Subcutaneous adipose tissue (tissue), 4 donors: ENCODE measurements around the gene PBX3. TPM values are rescaled to one million over a fixed set of nuclear protein-coding genes. Genes with fewer than 3 reads are reported as not detected.

Experiments
- total RNA-seq, 4 donors: library from RNA; depleted of rRNA; stranded (reverse); fragments of >200 nt; gene quantifications; one replicate each; pipeline ENCODE4 v1.1.0, GENCODE V29; 2016
- TF ChIP-seq, protein P1 (sequence below): fragments of 450-650 bp; IDR thresholded peaks from one replicate; pipeline ENCODE4 v1.5.1; 2016; ENCODE audit warnings: low read depth, mild to moderate bottlenecking, control low read depth, antibody characterized with exemption, moderate library complexity

The PBX3 gene
- total RNA-seq, 4 donors from 2014 or later = 29.7 to 44.9 (median 35.4) TPM

DNA sequence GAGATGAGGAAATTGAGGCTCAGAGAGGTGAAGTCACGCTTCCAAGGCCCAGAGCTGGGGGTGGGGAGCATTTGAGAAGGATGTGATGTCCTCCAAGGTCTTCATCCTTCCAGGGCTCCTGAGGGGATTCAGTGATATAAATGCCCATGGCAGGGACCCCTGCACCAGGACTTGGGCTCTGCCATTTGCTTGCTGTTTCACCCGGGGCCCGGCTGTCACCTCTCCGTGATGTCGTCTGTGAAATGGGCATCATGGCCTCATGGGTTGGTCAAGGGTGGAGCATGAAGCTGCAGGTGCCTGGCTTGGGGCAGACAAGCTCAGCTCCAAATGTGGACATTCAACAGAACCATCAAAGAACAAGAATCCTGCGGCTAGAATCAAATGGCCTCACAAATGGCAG lies 253.1 kb downstream of the PBX3 start:
- TF ChIP-seq, protein P1, sequence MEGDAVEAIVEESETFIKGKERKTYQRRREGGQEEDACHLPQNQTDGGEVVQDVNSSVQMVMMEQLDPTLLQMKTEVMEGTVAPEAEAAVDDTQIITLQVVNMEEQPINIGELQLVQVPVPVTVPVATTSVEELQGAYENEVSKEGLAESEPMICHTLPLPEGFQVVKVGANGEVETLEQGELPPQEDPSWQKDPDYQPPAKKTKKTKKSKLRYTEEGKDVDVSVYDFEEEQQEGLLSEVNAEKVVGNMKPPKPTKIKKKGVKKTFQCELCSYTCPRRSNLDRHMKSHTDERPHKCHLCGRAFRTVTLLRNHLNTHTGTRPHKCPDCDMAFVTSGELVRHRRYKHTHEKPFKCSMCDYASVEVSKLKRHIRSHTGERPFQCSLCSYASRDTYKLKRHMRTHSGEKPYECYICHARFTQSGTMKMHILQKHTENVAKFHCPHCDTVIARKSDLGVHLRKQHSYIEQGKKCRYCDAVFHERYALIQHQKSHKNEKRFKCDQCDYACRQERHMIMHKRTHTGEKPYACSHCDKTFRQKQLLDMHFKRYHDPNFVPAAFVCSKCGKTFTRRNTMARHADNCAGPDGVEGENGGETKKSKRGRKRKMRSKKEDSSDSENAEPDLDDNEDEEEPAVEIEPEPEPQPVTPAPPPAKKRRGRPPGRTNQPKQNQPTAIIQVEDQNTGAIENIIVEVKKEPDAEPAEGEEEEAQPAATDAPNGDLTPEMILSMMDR = no peak

DNA sequence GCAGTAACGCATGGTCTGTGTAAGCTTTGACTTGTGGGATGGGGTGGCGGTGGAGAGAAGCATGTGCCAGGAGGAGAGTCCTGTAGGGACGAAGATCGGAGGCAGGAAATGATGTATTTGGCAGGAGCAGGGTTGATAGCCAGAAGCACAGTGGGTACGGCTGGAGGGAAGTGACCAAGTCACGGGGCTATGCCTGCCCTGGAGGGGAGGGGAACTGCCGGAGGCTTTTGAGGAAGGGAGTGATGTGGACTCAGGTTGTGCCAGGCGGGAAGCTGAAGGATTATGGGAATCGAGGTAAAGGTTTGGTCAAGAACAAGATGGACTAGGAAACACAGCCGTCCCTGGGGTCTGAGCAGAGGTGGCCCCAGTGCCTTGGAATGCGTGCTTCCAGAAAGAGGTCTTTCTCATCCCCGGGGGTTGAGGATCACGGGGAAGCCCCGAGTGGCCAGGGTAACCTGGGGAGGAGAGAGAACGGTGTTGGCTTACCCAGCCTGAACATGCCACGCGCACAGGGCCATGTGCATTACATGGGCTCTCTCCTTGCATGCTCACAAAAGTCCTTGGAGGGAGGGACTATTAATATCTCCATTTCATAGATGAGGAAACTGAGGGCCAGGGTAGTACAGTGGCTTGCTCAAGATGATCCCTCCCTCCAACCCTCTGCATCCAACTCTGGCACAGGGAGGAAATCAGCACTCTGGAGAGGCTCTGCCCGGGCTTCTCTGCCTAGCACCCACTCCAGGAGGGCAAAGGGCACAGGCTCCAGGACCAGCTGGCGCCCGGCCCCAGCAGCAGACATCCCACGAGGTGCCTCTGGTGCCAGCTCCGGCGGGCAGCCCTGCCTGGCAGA lies 253.8 kb downstream of the PBX3 start:
- TF ChIP-seq, protein P1 = no peak

DNA sequence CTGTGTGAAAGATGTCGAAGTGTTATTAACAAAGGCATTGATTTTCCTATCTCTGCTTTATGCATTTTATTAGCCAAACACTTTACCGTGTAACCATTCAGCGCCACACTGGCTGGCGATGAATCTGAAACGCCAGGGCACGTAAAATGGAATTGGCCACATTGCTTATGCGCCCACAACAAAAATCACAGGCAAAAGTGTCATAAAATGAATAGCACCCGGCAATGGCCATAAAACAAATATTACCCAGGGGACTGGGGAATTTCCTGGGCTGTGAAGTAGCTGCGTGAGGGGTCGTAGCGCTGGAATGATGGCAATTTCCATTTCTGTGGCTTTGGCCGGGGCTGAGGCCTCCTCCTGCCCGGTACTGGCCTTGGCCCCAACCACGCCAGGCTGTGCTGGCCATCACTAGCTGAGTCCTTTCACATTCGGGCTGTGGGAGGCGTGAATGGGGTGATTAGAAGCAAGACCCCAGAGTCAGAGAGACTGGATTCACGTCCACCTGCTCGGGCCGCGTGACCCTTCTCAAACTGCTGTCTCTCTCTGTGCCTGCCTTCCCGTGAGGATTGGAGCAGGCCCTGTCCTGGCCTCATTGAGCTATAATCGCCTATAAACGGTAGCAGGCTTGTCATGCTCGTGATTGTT lies 254.5 kb downstream of the PBX3 start:
- TF ChIP-seq, protein P1 = no peak

DNA sequence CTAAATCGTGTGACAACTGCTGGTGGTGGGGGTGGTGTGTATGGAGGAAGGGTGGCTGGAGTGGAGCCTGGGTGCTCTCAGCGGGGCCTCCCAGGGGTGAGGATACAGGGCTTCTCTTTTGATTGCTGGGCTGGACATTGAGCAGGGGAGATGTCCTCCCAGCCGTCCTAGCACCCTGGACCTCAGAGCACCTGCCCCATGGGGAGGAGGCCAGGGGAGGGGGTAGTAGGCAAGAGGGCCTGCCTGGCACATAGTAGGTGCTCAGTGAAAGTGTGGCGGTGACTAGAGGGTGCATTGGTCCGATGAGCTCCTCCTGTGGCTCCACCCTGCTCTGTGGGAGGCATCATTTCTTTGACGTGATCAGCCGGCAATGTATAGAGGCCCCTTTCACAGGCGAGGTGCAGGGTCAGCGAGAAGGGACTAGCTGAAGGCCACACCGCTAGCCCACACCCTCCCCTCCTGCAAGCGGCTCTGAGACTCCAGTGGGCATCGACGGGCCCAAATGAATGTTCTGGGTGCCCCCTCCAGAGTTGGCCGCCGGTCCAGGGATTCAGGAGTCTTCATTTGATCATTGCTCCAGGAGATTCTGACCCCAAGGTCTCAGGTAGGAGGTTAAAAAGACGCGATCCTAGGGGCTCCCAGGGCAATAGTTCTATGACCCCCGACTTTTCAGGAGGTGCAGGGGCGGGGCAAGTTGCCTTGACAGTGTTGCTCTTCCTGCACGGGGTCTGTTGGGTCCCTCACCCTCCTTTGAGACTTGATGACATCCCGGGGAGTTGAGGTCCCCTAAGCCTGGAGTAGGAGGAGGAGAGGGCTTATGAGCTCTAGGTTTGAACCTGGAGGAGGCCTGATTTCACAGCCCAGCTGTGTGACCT lies 255.5 kb downstream of the PBX3 start:
- TF ChIP-seq, protein P1 = no peak

DNA sequence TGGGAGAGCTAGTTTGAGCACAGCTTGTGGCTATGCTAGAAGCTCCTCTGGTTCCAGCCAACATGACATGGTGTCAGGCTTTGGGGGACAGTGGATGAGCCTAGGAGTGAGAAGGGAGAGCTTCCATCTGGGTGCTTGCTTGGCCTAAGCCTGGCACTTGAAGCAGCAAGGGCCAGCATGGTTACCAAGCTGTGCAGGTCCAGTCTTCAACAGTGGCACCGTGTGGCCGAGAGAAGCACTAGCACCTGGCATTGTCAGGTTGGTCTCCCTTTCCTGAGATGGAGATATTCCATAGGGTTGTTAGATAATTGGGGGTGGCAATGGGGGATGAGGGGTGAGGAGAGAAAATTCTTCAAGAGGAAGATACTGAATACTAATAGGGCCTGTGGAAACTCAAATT lies 261.9 kb downstream of the PBX3 start:
- TF ChIP-seq, protein P1 = no peak

DNA sequence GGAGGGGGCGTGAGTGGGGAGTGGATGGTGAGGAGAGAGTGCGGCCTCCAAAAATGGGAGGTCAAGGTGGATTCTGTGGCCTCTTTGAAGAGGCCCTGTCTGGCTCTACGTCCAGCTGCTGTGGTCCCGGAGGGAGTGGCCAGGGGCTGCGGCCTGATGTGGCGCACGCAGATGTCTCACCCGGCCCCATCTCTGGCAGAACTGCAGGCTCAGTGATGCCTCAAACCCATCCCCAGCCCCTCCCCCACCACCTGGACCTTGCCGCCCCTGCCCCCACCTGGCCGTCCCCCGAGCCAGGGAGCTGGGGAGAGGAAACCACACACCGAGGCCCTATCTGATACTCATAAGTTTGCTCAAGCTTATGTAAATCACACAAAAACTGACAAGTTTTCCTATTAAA lies 267.6 kb downstream of the PBX3 start:
- TF ChIP-seq, protein P1 = no peak

DNA sequence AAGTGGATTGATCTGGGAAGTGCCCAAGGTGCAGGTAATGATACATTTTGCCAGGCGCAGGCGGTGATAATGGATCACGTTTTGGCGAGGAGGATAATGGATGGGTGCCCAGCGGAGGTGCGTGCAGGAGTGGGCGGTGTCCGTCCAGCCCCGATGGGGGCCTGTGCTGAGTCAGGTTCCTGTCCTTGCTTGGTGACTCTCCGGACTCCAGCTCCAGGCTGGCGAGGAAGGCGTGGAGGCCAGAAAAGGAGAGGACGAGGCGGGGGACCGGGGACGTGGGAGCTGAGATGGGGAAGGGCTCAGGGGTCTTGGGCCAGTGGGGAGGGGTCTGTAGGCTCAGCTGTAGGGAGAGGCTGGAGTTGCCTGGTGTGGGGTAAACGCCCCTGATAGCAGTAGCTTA lies 268.3 kb downstream of the PBX3 start:
- TF ChIP-seq, protein P1 = no peak
